ENCODE data around the gene WDR49.

DNA sequence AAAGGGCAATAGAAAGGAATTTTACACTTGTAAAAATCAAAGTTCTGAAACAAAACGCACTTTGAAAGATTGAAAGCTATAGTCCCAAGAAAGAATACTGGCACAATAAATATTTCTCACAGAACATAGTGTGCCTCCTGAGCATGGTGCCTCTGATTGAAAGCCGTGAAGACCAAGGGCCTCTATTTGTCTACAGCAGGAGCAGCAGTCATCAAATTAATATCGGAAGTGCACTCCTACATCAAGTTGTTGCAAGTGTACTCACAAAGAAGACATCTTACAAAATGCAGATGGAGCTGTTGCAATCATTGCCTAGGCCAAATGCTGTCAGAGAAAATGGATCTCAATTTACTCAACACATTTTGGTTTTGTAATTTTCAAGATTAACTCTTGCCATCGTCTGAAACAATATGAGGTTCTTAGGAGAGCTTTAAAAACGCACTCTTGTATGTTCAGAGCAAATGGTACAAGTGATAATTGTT is 9.2 kb upstream of the WDR49 start:
- TF ChIP-seq CTCF (IDR thresholded peaks at IDR 0.05), result no peak
- no peak for TF ChIP-seq POLR2A (IDR thresholded peaks at IDR 0.05)

All from lower leg skin (tissue), 3 donors.